Measurements from ENCODE around the gene TANGO2. TPM values are rescaled to one million over a fixed set of nuclear protein-coding genes. Genes with fewer than 3 reads are reported as not detected.

Gene TANGO2
- total and polyA plus RNA-seq, 7 donors = 20.6 to 73.3 (median 34.9) TPM

- ATAC-seq = peak; percentile 65 to 84 (median 74)
- no peak for TF ChIP-seq CTCF (IDR thresholded peaks at IDR 0.05)
- DNase-seq = peak; percentile 51 to 74
- WGBS, 3 donors = 39 to 50% (median 39%) methylated on average over 20 of the region's 20 CpGs
- no peaks in the 10 kb centered on the region for H3K27me3 ChIP-seq (ENCODE audit: insufficient read depth in 3 of 3, low read length in 2 of 3)
- intact Hi-C loops (cut with DNase I) = no loop called here
- H3K9me3 ChIP-seq = no peaks in the 10 kb centered on the region
- H3K4me1 ChIP-seq = peaks cover 35% of the 10 kb centered on the region
- peaks cover 0 to 88% of the 10 kb centered on the region in 2 donors for H3K36me3 ChIP-seq (ENCODE audit: insufficient read depth in 1 of 2, low read depth in 1 of 2)
- peak overlapping the region; percentile 84 for H3K27ac ChIP-seq
- H3K4me3 ChIP-seq = no peak overlapping the region
These were observed 85.4 kb downstream of the TANGO2 start for GRCh38 chr22:20106205-20106848.

GRCh38 chr22:20106849-20107237, 85.9 kb downstream of the TANGO2 start:
- no peaks in the 10 kb centered on the region for H3K9me3 ChIP-seq
- H3K36me3 ChIP-seq (ENCODE audit: insufficient read depth in 1 of 2, low read depth in 1 of 2) = peaks cover 0 to 88% of the 10 kb centered on the region in 2 donors
- H3K27me3 ChIP-seq (ENCODE audit: insufficient read depth in 3 of 3, low read length in 2 of 3) = no peaks in the 10 kb centered on the region
- TF ChIP-seq CTCF (IDR thresholded peaks at IDR 0.05) = no peak
- no peak overlapping the region for H3K4me3 ChIP-seq
- DNase-seq (peak in 1 of 2 donors; percentile 12), ATAC-seq (peak in 1 of 4 donors; percentile 3)
- intact Hi-C loops (cut with DNase I) = no loop called here
- peak overlapping the region; percentile 84 for H3K27ac ChIP-seq
- 42 to 59% (median 50%) methylated on average over 9 to 10 of the region's 10 CpGs for WGBS, 3 donors
- H3K4me1 ChIP-seq = peaks cover 35% of the 10 kb centered on the region

- WGBS, 3 donors = 65 to 84% (median 73%) methylated on average over 7 of the region's 7 CpGs
These were observed 86.6 kb downstream of the TANGO2 start for GRCh38 chr22:20107471-20107901.

GRCh38 chr22:20107951-20108756, 87.2 kb downstream of the TANGO2 start:
- no peak for TF ChIP-seq CTCF (IDR thresholded peaks at IDR 0.05)
- H3K36me3 ChIP-seq (ENCODE audit: insufficient read depth in 1 of 2, low read depth in 1 of 2) = peaks cover 5 to 88% of the 10 kb centered on the region in 2 donors
- intact Hi-C loops (cut with DNase I) = no loop called here
- H3K4me1 ChIP-seq = peaks cover 35% of the 10 kb centered on the region
- H3K9me3 ChIP-seq = no peaks in the 10 kb centered on the region
- DNase-seq = peak in 1 of 2 donors; percentile 47
- no peak for ATAC-seq
- no peak overlapping the region for H3K4me3 ChIP-seq
- WGBS, 3 donors = 67 to 77% (median 72%) methylated on average over 12 to 13 of the region's 13 CpGs
- no peak overlapping the region for H3K27ac ChIP-seq
- no peaks in the 10 kb centered on the region for H3K27me3 ChIP-seq (ENCODE audit: insufficient read depth in 3 of 3, low read length in 2 of 3)

More at GRCh38 chr22:20107471-20107901, 86.6 kb downstream of the TANGO2 start:
- H3K4me3 ChIP-seq = no peak overlapping the region
- peaks cover 35% of the 10 kb centered on the region for H3K4me1 ChIP-seq
- intact Hi-C loops (cut with DNase I) = no loop called here
- H3K36me3 ChIP-seq (ENCODE audit: insufficient read depth in 1 of 2, low read depth in 1 of 2) = peaks cover 3 to 88% of the 10 kb centered on the region in 2 donors
- peak in 1 of 2 donors; percentile 42 for DNase-seq
- no peaks in the 10 kb centered on the region for H3K27me3 ChIP-seq (ENCODE audit: insufficient read depth in 3 of 3, low read length in 2 of 3)
- peak overlapping the region; percentile 84 for H3K27ac ChIP-seq
- no peaks in the 10 kb centered on the region for H3K9me3 ChIP-seq
- TF ChIP-seq CTCF (IDR thresholded peaks at IDR 0.05) = no peak
- no peak for ATAC-seq
